OCI-LY3 (cell line): ENCODE results near the gene PYGB.

Source experiments
- H2AFZ ChIP-seq: fragments of 200-600, 300-600 bp; shearing (Covaris generic); 2 replicates; pipeline ENCODE4 v1.6.0; 2014; ENCODE audit warnings: antibody characterized with exemption, low read depth, low read length
- H3K27ac ChIP-seq: fragments of 200-600, 300-600 bp; sonication (generic); 2 replicates; pipeline ENCODE4 v1.5.1; 2014; ENCODE audit warnings: mild to moderate bottlenecking, low read length, moderate library complexity, mixed read lengths
- H3K27me3 ChIP-seq: fragments of 200-600, 300-600 bp; sonication (generic); 2 replicates; pipeline ENCODE4 v1.6.1; 2014; ENCODE audit warnings: low read depth, low read length, mixed read lengths
- H3K36me3 ChIP-seq: fragments of 200-600, 300-600 bp; sonication (generic); replicated peaks from 2 replicates; pipeline ENCODE3; 2014; ENCODE audit warnings: low read depth, low read length, mixed read lengths
- H3K4me1 ChIP-seq: fragments of 300-600, 200-600 bp; sonication (generic); 2 replicates; pipeline ENCODE4 v1.6.1; 2014; ENCODE audit warnings: low read length, mixed read lengths
- H3K4me2 ChIP-seq: fragments of 200-600, 300-600 bp; sonication (generic); 2 replicates; pipeline ENCODE4 v1.6.1; 2014; ENCODE audit warnings: low read length, mixed read lengths
- H3K4me3 ChIP-seq: fragments of 300-600, 200-600 bp; sonication (generic); 2 replicates; pipeline ENCODE4 v1.5.1; 2014; ENCODE audit warnings: antibody characterized with exemption, mild to moderate bottlenecking, low read length, moderate library complexity
- H3K79me2 ChIP-seq: fragments of 300-600, 200-600 bp; shearing (Covaris generic); 2 replicates; pipeline ENCODE4 v1.6.1; 2014; ENCODE audit warnings: mild to moderate bottlenecking, low read length, mixed read lengths
- H3K9ac ChIP-seq: fragments of 300-600, 200-600 bp; shearing (Covaris generic); 2 replicates; pipeline ENCODE4 v1.6.0; 2014; ENCODE audit warnings: mild to moderate bottlenecking, low read length, moderate library complexity
- H3K9me3 ChIP-seq: fragments of 200-600, 300-600 bp; shearing (Covaris generic); 2 replicates; pipeline ENCODE4 v1.6.1; 2014; ENCODE audit warnings: low read length, mixed read lengths; ENCODE audit not compliant: insufficient read depth
- H4K20me1 ChIP-seq: fragments of 200-600, 300-600 bp; sonication (generic); 2 replicates; pipeline ENCODE4 v1.6.1; 2016; ENCODE audit warnings: low read length, mixed read lengths; ENCODE audit not compliant: insufficient read depth
- EZH2phosphoT487 ChIP-seq: fragments of 200-600 bp; shearing (Covaris generic); IDR thresholded peaks from 2 replicates; pipeline ENCODE4 v1.6.1; 2018; ENCODE audit warnings: antibody characterized with exemption, mixed run types, low read depth
- TF ChIP-seq, protein P1 (sequence below): fragments of 200-600, 300-600 bp; sonication (generic); IDR thresholded peaks from 2 replicates; pipeline ENCODE4 v1.5.1; 2014; ENCODE audit warnings: antibody characterized with exemption, low read length, low read depth

The PYGB gene

DNA sequence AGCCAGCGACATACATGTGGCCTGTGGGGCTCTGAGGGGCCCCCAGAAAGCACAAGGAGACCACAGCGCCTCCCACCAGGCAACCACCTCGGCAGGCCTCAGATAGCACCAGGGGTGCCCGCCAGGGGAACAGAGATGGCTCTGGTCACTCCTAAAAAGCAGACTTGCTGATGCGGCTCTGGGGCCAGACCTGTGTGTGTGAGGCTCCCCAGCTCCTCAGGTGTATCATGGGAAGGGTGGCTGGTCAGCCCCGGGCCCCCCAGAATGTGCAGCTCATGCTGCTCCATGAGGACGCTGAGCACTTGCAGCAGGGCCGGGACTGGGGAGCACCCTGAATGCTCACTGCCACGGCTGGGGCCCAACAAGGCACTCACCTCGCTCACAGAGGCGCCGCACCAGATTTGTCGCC lies 60.2 kb downstream of the PYGB start:
- H3K9ac ChIP-seq, result no peak overlapping the region
- H3K79me2 ChIP-seq, result no peaks in the 10 kb centered on the region
- no peaks in the 10 kb centered on the region for H3K27me3 ChIP-seq
- no peaks in the 10 kb centered on the region for H4K20me1 ChIP-seq
- H3K4me2 ChIP-seq, result no peak overlapping the region
- H2AFZ ChIP-seq, result no peak overlapping the region
- TF ChIP-seq, protein P1, sequence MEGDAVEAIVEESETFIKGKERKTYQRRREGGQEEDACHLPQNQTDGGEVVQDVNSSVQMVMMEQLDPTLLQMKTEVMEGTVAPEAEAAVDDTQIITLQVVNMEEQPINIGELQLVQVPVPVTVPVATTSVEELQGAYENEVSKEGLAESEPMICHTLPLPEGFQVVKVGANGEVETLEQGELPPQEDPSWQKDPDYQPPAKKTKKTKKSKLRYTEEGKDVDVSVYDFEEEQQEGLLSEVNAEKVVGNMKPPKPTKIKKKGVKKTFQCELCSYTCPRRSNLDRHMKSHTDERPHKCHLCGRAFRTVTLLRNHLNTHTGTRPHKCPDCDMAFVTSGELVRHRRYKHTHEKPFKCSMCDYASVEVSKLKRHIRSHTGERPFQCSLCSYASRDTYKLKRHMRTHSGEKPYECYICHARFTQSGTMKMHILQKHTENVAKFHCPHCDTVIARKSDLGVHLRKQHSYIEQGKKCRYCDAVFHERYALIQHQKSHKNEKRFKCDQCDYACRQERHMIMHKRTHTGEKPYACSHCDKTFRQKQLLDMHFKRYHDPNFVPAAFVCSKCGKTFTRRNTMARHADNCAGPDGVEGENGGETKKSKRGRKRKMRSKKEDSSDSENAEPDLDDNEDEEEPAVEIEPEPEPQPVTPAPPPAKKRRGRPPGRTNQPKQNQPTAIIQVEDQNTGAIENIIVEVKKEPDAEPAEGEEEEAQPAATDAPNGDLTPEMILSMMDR, result no peak
- no peak for TF ChIP-seq EZH2phosphoT487
- H3K27ac ChIP-seq, result no peak overlapping the region
- H3K4me3 ChIP-seq, result no peak overlapping the region
- no peaks in the 10 kb centered on the region for H3K9me3 ChIP-seq
- H3K36me3 ChIP-seq, result peaks cover 5% of the 10 kb centered on the region
- peaks cover 30% of the 10 kb centered on the region for H3K4me1 ChIP-seq

DNA sequence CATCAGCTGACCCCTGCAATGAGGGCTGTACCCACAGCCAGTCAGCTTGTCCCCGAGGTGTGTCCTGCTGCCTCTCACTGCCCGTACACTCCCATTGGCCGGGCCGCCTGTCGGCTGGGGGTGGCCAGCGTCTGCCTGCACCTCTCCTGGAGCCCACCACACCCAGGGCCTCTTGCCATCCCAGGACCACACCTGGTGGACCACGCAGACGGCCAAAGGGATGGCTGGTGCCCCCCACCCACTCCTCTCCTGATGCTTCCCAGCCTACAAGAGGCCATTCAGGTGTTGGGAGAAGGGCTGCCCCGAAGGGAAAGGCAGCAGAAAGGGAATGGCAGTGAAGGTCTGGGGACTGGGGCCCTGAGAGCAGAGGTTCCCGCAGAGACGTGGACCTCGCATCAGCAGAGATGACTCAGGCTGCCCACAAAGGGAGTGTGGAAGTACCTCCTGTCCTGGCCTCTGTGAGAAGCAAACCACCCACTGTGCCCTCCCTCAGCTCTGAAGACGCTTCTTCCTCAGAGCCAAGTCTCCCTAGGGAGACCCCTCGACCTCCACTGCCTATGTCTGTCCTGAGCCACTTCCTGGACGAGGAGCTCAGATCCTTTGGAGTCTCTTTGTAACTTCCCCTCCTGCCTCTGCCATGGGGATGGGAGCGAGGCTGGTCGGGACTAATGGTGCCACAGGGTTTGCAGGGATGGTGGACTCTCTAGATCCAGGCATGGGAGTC lies 60.9 kb downstream of the PYGB start:
- H2AFZ ChIP-seq, result no peak overlapping the region
- no peak overlapping the region for H3K4me3 ChIP-seq
- no peaks in the 10 kb centered on the region for H3K9me3 ChIP-seq
- H3K79me2 ChIP-seq, result no peaks in the 10 kb centered on the region
- no peaks in the 10 kb centered on the region for H3K27me3 ChIP-seq
- no peak overlapping the region for H3K9ac ChIP-seq
- no peaks in the 10 kb centered on the region for H3K36me3 ChIP-seq
- no peaks in the 10 kb centered on the region for H4K20me1 ChIP-seq
- TF ChIP-seq EZH2phosphoT487, result no peak
- TF ChIP-seq, protein P1, result no peak
- H3K27ac ChIP-seq, result no peak overlapping the region
- no peak overlapping the region for H3K4me2 ChIP-seq
- H3K4me1 ChIP-seq, result peaks cover 34% of the 10 kb centered on the region

- 0 out of 2 replicates have a peak overlapping the region, but pooled peaks have one; percentile 53 for H3K27ac ChIP-seq
These were observed 61.7 kb downstream of the PYGB start for GRCh38 chr20:25309395-25310267.

More at GRCh38 chr20:25309395-25310267, 61.7 kb downstream of the PYGB start:
- Histone ChIP-seq H3K9me3 (no peaks in the 10 kb centered on the region), H3K4me2 (peak overlapping the region; percentile 87), H3K79me2 (no peaks in the 10 kb centered on the region), H3K36me3 (no peaks in the 10 kb centered on the region), H3K9ac (no peak overlapping the region), H4K20me1 (no peaks in the 10 kb centered on the region), H2AFZ (no peak overlapping the region), H3K4me1 (peaks cover 30% of the 10 kb centered on the region), H3K27me3 (no peaks in the 10 kb centered on the region), H3K4me3 (0 out of 2 replicates have a peak overlapping the region, but pooled peaks have one; percentile 58)
- TF ChIP-seq, protein P1, result no peak
- no peak for TF ChIP-seq EZH2phosphoT487
